GM12878 (cell line): Measurements from ENCODE around the gene TXNRD1. TPM values are rescaled to one million over a fixed set of nuclear protein-coding genes. Genes with fewer than 3 reads are reported as not detected.

Experiments
- ATAC-seq: fragments of 200-7000 bp; cut with Tn5 transposase; 3 replicates; pipeline ENCODE4 v1.9.1; 2020; ENCODE audit warnings: mild to moderate bottlenecking, moderate library complexity
- BruUV-seq: library from RNA; stranded (reverse); fragments of 400-500 nt; replicated peaks from 2 replicates; lab custom pipeline; 2021; lab: Mats Ljungman, UMichigan
- CTCF ChIA-PET: fragments of 300-600 bp; sonication (Branson Sonifier 250); formaldehyde crosslinking; extraction: SDS; loops from one replicate; lab custom pipeline; 2021; ENCODE audit warnings: inconsistent platforms; lab: Yijun Ruan, JAX
- POLR2A ChIA-PET: fragments of 350-600 bp; formaldehyde crosslinking; extraction: SDS; loops from one replicate; lab custom pipeline; 2021; ENCODE audit warnings: inconsistent platforms; lab: Charles Lee
- RAD21 ChIA-PET: fragments of 300-600 bp; sonication (Branson Sonifier 250); formaldehyde crosslinking; loops from one replicate; lab custom pipeline; 2023; ENCODE audit warnings: antibody characterized with exemption; ENCODE audit not compliant: unreplicated experiment; lab: Charles Lee
- SMC1A ChIA-PET: fragments of 300-600 bp; sonication (Branson Sonifier 250); formaldehyde crosslinking; loops from one replicate; lab custom pipeline; 2023; ENCODE audit not compliant: unreplicated experiment, uncharacterized antibody; lab: Charles Lee
- DNase-seq: peaks from one replicate; pipeline ENCODE4 v3.0.0-alpha.2; 2011; ENCODE audit warnings: low read depth, low spot score
- FAIRE-seq: peaks from 3 replicates; lab custom pipeline; 2011; peaks lifted over from hg19 to GRCh38; lab: Jason Lieb, UNC
- H2AFZ ChIP-seq: 2 replicates; pipeline ENCODE4 v1.6.0; 2011; ENCODE audit warnings: low read depth, low read length, control low read depth; ENCODE audit not compliant: control insufficient read depth
- H3K27ac ChIP-seq: 2 replicates; pipeline ENCODE4 v1.5.1; 2011; ENCODE audit warnings: control low read depth; ENCODE audit not compliant: control insufficient read depth, insufficient read depth
- H3K27me3 ChIP-seq, 2 experiments: replicated peaks in 1 of 2; 2 replicates each; pipeline versions ENCODE4 v1.6.0 to v1.6.1; 2011; ENCODE audit warnings: low read length in 1 of 2; ENCODE audit not compliant: control insufficient read depth in 2 of 2, insufficient read depth in 2 of 2
- H3K36me3 ChIP-seq, 2 experiments: 2 replicates each; pipeline ENCODE4 v1.5.1; 2011; ENCODE audit warnings: low read length in 1 of 2; ENCODE audit not compliant: control insufficient read depth in 2 of 2, insufficient read depth in 2 of 2
- H3K4me1 ChIP-seq: 2 replicates; pipeline ENCODE4 v1.6.1; 2011; ENCODE audit warnings: mild to moderate bottlenecking, low read length, moderate library complexity, mixed read lengths; ENCODE audit not compliant: control insufficient read depth, insufficient read depth
- H3K4me2 ChIP-seq: 2 replicates; pipeline ENCODE4 v1.6.0; 2011; ENCODE audit warnings: control low read depth; ENCODE audit not compliant: control insufficient read depth, insufficient read depth
- H3K4me3 ChIP-seq: fragments of 200-600 bp; sonication (generic); 2 replicates; pipeline ENCODE4 v1.5.1; 2016
- H3K79me2 ChIP-seq: 2 replicates; pipeline ENCODE4 v1.6.0; 2011; ENCODE audit warnings: low read length; ENCODE audit not compliant: control insufficient read depth, insufficient read depth
- H3K9ac ChIP-seq: 2 replicates; pipeline ENCODE4 v1.8.0; 2011; ENCODE audit warnings: low read length, control low read depth, mixed read lengths; ENCODE audit not compliant: control insufficient read depth, insufficient read depth
- H3K9me3 ChIP-seq: replicated peaks from 3 replicates; pipeline ENCODE4 v1.5.1; 2011; ENCODE audit warnings: mild to moderate bottlenecking, low read length; ENCODE audit not compliant: control insufficient read depth, insufficient read depth
- H4K20me1 ChIP-seq: 2 replicates; pipeline ENCODE4 v1.6.0; 2011; ENCODE audit not compliant: control insufficient read depth, insufficient read depth
- BHLHE40 ChIP-seq, 2 experiments: fragments of 450-650 bp in 1 of 2; IDR thresholded peaks; 2 replicates each; pipeline ENCODE4 v1.6.1; 2011 to 2017; ENCODE audit warnings: low read depth in 2 of 2, borderline replicate concordance in 1 of 2, improper control_type of control experiment in 1 of 2, low read length in 1 of 2, mild to moderate bottlenecking in 1 of 2
- EZH2 ChIP-seq: IDR thresholded peaks from 2 replicates; pipeline ENCODE4 v1.6.1; 2012; ENCODE audit warnings: low read depth, mild to moderate bottlenecking, control low read depth, inconsistent platforms, low read length, borderline replicate concordance; ENCODE audit not compliant: control insufficient read depth
- IKZF1 ChIP-seq: fragments of 450-650 bp; conservative IDR thresholded peaks from 2 replicates; pipeline ENCODE4 v1.6.1; 2017; ENCODE audit warnings: antibody characterized with exemption, mild to moderate bottlenecking
- MTA2 ChIP-seq: fragments of 450-650 bp; IDR thresholded peaks from 2 replicates; pipeline ENCODE4 v1.6.1; 2016; ENCODE audit warnings: low read depth, mild to moderate bottlenecking, moderate library complexity
- NBN ChIP-seq: fragments of 450-650 bp; IDR thresholded peaks from 2 replicates; pipeline ENCODE4 v1.6.1; 2016
- NFXL1 ChIP-seq: fragments of 450-650 bp; IDR thresholded peaks from 2 replicates; pipeline ENCODE4 v1.6.1; 2017; ENCODE audit warnings: antibody characterized with exemption, mild to moderate bottlenecking, borderline replicate concordance
- NFYB ChIP-seq: IDR thresholded peaks from 2 replicates; pipeline ENCODE4 v1.6.1; 2011; ENCODE audit warnings: low read depth, mild to moderate bottlenecking, low read length, improper control_type of control experiment, moderate library complexity; ENCODE audit not compliant: insufficient read depth
- RAD51 ChIP-seq: fragments of 450-650 bp; IDR thresholded peaks from 2 replicates; pipeline ENCODE4 v1.6.1; 2016; ENCODE audit warnings: moderate library complexity, mild to moderate bottlenecking, inconsistent platforms
- RB1 ChIP-seq: fragments of 450-650 bp; formaldehyde crosslinking; IDR thresholded peaks from 2 replicates; pipeline ENCODE4 v1.6.1; 2017; ENCODE audit warnings: mild to moderate bottlenecking, borderline replicate concordance
- SMC3 ChIP-seq: IDR thresholded peaks from 2 replicates; pipeline ENCODE4 v1.6.1; 2011; ENCODE audit warnings: low read length, improper control_type of control experiment, borderline replicate concordance
- SP1 ChIP-seq: IDR thresholded peaks from one replicate; pipeline ENCODE4 v1.6.1; 2011; ENCODE audit warnings: low read depth, low read length
- SUPT20H ChIP-seq: IDR thresholded peaks from 2 replicates; pipeline ENCODE4 v1.6.1; 2011; ENCODE audit warnings: low read depth, mild to moderate bottlenecking, low read length, moderate library complexity, borderline replicate concordance; ENCODE audit not compliant: control insufficient read depth
- TARDBP ChIP-seq: IDR thresholded peaks from 2 replicates; pipeline ENCODE4 v1.6.1; 2016; ENCODE audit warnings: borderline replicate concordance
- WGBS: methylation state at CpG from one replicate; pipeline ENCODE4 v1.1.6; 2016; ENCODE audit warnings: low lambda C conversion rate; ENCODE audit not compliant: insufficient replicate concordance, insufficient coverage; ENCODE audit errors: missing lambda C conversion rate; 5-methylcytosine and 5-hydroxymethylcytosine counted together
- in situ Hi-C: fragments of 300-500 bp; cut with MboI; formaldehyde crosslinking; loops from 9 replicates; pipeline ENCODE4 v1.14.3; 2018; ENCODE audit warnings: mixed read lengths
- intact Hi-C: fragments of 100-400 bp; cut with micrococcal nuclease; formaldehyde crosslinking; loops from one replicate; pipeline ENCODE4 v1.14.2; 2022; ENCODE audit not compliant: unreplicated experiment
- polyA plus RNA-seq, 11 experiments: library from polyadenylated mRNA; depleted of rRNA in 4 of 11; unstranded in 6 of 11; stranded (reverse) in 5 of 11; fragments of >200 nt; fragmentation: Nextera tagmentation in 4 of 11; fragmentation: Illumina TruSeq in 1 of 11; extraction: Ambion mirVana in 4 of 11; extraction: Trizol in 1 of 11; gene quantifications; 1 replicate in 1 of 11; 2 replicates in 10 of 11; pipeline versions ENCODE4 v1.2.1 to v1.2.3, GENCODE V29; 2011 to 2016; ENCODE audit warnings: inconsistent platforms in 2 of 11, missing spikeins in 2 of 11, low read depth in 1 of 11
- total RNA-seq, 4 experiments: library from RNA; depleted of rRNA in 3 of 4; stranded (reverse); fragments of >200 nt in 3 of 4; fragmentation: Illumina TruSeq in 1 of 4; extraction: Trizol in 1 of 4; gene quantifications; 2 replicates each; pipeline versions ENCODE4 v1.2.1 to v1.2.3, GENCODE V29; 2013 to 2021
- TF ChIP-seq, protein P1 (sequence below): fragments of 450-650 bp; IDR thresholded peaks from 2 replicates; pipeline ENCODE4 v1.6.1; 2016; ENCODE audit warnings: mild to moderate bottlenecking
- TF ChIP-seq, protein P2 (sequence below): fragments of 450-650 bp; IDR thresholded peaks from 2 replicates; pipeline ENCODE4 v1.6.1; 2017; ENCODE audit warnings: borderline replicate concordance
- TF ChIP-seq, protein P3 (sequence below): IDR thresholded peaks from 2 replicates; pipeline ENCODE4 v1.6.1; 2012; ENCODE audit warnings: low read depth, low read length, improper control_type of control experiment
- TF ChIP-seq, protein P4 (sequence below): IDR thresholded peaks from 2 replicates; pipeline ENCODE4 v1.6.1; 2011; ENCODE audit warnings: low read depth, low read length, improper control_type of control experiment, borderline replicate concordance

Gene TXNRD1
- total and polyA plus RNA-seq, 10 of the 15 experiments (the other 5 are each of a cell fraction or from before 2014, with no cell fraction given), result 52.6 to 84.6 (median 67.8) TPM

DNA sequence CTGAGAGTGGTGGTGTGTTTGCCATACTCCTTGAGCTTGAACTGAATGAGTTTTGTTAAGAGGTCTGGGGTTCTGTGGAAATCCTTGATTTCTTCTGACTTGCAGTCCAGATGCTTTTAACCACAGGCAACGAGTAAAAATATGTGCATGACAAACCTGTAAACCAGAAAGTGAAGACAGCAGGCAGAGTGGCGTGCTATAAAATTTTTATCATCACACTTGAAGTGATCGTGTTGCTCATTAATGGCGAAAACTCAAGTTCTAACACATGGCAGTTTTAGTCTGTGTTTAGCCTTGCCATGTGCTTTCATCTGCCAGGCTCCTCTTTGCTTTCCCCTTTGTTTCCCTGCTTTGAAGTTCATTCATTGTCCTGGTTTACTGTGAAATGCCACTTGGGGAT lies 28.0 kb downstream of the TXNRD1 start:
- ChIA-PET POLR2A (no interaction called here), CTCF (no interaction called here), RAD21 (no interaction called here), SMC1A (interaction anchor here (0.7 to 1.1 kb wide), 2 partner anchors 77 to 96 kb away, joined by 3 read pairs; no protein-coding TSS in a partner anchor)
- Histone ChIP-seq H3K9ac (no peak overlapping the region), H3K9me3 (no peaks in the 10 kb centered on the region), H3K4me1 (no peaks in the 10 kb centered on the region), H2AFZ (no peak overlapping the region), H3K79me2 (no peaks in the 10 kb centered on the region), H3K4me2 (no peak overlapping the region), H3K27me3 (no peaks in the 10 kb centered on the region), H3K4me3 (no peak overlapping the region), H3K36me3 (no peaks in the 10 kb centered on the region), H4K20me1 (no peaks in the 10 kb centered on the region), H3K27ac (no peak overlapping the region)
- no peak for DNase-seq
- FAIRE-seq, result no peak
- ATAC-seq, result no peak
- in situ Hi-C loops, result no loop called here
- WGBS, result 13% methylated on average over 4 of the region's 4 CpGs
- BruUV-seq, result no TSS peak
- intact Hi-C loops, result no loop called here
- no peak for TF ChIP-seq NFYB
- TF ChIP-seq NBN, result no peak
- TF ChIP-seq SP1, result no peak
- no peak for TF ChIP-seq MTA2
- TF ChIP-seq TARDBP, result no peak
- TF ChIP-seq, protein P1, sequence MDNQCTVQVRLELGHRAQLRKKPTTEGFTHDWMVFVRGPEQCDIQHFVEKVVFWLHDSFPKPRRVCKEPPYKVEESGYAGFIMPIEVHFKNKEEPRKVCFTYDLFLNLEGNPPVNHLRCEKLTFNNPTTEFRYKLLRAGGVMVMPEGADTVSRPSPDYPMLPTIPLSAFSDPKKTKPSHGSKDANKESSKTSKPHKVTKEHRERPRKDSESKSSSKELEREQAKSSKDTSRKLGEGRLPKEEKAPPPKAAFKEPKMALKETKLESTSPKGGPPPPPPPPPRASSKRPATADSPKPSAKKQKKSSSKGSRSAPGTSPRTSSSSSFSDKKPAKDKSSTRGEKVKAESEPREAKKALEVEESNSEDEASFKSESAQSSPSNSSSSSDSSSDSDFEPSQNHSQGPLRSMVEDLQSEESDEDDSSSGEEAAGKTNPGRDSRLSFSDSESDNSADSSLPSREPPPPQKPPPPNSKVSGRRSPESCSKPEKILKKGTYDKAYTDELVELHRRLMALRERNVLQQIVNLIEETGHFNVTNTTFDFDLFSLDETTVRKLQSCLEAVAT, result no peak
- no peak for TF ChIP-seq RAD51
- TF ChIP-seq BHLHE40 (IDR thresholded peaks at IDR 0.05; ENCODE audit: borderline replicate concordance in 1 of 2, low read depth in 2 of 2, low read length in 1 of 2), result no peak
- TF ChIP-seq, protein P2, sequence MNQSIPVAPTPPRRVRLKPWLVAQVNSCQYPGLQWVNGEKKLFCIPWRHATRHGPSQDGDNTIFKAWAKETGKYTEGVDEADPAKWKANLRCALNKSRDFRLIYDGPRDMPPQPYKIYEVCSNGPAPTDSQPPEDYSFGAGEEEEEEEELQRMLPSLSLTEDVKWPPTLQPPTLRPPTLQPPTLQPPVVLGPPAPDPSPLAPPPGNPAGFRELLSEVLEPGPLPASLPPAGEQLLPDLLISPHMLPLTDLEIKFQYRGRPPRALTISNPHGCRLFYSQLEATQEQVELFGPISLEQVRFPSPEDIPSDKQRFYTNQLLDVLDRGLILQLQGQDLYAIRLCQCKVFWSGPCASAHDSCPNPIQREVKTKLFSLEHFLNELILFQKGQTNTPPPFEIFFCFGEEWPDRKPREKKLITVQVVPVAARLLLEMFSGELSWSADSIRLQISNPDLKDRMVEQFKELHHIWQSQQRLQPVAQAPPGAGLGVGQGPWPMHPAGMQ, result no peak
- no peak for TF ChIP-seq EZH2
- no peak for TF ChIP-seq SUPT20H
- no peak for TF ChIP-seq SMC3
- TF ChIP-seq, protein P3, sequence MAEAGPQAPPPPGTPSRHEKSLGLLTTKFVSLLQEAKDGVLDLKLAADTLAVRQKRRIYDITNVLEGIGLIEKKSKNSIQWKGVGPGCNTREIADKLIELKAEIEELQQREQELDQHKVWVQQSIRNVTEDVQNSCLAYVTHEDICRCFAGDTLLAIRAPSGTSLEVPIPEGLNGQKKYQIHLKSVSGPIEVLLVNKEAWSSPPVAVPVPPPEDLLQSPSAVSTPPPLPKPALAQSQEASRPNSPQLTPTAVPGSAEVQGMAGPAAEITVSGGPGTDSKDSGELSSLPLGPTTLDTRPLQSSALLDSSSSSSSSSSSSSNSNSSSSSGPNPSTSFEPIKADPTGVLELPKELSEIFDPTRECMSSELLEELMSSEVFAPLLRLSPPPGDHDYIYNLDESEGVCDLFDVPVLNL, result no peak
- no peak for TF ChIP-seq IKZF1
- TF ChIP-seq NFXL1, result no peak
- TF ChIP-seq RB1, result no peak
- TF ChIP-seq, protein P4, sequence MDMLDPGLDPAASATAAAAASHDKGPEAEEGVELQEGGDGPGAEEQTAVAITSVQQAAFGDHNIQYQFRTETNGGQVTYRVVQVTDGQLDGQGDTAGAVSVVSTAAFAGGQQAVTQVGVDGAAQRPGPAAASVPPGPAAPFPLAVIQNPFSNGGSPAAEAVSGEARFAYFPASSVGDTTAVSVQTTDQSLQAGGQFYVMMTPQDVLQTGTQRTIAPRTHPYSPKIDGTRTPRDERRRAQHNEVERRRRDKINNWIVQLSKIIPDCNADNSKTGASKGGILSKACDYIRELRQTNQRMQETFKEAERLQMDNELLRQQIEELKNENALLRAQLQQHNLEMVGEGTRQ, result no peak
